Stomach (tissue), 4 donors: ENCODE measurements around the gene RFC3.

Source experiments
- EP300 ChIP-seq: sonication (generic); formaldehyde crosslinking; IDR thresholded peaks from one replicate; pipeline ENCODE4 v1.6.1; 2017; ENCODE audit warnings: antibody characterized with exemption
- POLR2A ChIP-seq, 4 donors: fragments of 450-650 bp; IDR thresholded peaks; one replicate each; pipeline ENCODE4 v1.6.1; 2016; ENCODE audit warnings: antibody characterized with exemption in 4 of 4, control low read depth in 2 of 4, mild to moderate bottlenecking in 1 of 4, moderate library complexity in 1 of 4
- POLR2AphosphoS5 ChIP-seq, 3 donors: sonication (generic); formaldehyde crosslinking; IDR thresholded peaks; one replicate each; pipeline ENCODE4 v1.6.1; 2016; ENCODE audit warnings: antibody characterized with exemption in 3 of 3
- TF ChIP-seq, protein P1 (sequence below), 7 experiments: fragments of 450-650 bp in 4 of 7; fragments of 200-600 bp in 3 of 7; sonication (generic) in 3 of 7; IDR thresholded peaks; one replicate each; pipeline ENCODE4 v1.5.1; 2016 to 2019; ENCODE audit warnings: antibody characterized with exemption in 7 of 7, control low read depth in 2 of 7, mild to moderate bottlenecking in 1 of 7

DNA sequence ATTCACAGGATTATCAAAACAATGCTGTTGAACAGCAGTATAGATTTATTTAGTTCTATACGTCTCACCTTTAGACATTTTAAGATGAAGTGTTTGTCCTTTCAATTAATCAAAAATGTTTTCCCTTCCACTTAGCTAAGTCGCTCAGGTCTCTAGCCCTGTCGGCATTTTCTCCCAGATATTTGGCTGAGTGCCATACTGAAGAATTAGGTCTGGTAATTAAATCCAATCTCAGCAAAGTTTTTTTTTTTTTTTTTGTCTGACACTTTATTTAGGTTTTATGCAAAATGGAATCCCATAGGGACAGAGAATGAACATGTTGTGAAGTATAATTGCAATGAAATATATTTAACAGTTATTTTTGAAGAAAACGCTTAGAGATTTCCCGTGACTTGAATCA lies 44.1 kb downstream of the RFC3 start:
- TF ChIP-seq, protein P1, sequence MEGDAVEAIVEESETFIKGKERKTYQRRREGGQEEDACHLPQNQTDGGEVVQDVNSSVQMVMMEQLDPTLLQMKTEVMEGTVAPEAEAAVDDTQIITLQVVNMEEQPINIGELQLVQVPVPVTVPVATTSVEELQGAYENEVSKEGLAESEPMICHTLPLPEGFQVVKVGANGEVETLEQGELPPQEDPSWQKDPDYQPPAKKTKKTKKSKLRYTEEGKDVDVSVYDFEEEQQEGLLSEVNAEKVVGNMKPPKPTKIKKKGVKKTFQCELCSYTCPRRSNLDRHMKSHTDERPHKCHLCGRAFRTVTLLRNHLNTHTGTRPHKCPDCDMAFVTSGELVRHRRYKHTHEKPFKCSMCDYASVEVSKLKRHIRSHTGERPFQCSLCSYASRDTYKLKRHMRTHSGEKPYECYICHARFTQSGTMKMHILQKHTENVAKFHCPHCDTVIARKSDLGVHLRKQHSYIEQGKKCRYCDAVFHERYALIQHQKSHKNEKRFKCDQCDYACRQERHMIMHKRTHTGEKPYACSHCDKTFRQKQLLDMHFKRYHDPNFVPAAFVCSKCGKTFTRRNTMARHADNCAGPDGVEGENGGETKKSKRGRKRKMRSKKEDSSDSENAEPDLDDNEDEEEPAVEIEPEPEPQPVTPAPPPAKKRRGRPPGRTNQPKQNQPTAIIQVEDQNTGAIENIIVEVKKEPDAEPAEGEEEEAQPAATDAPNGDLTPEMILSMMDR (IDR thresholded peaks at IDR 0.05): no peak
- TF ChIP-seq POLR2A (IDR thresholded peaks at IDR 0.05) (no peak), POLR2AphosphoS5 (IDR thresholded peaks at IDR 0.05) (no peak), EP300 (no peak)
